ENCODE results near the gene CSK. TPM values are rescaled to one million over a fixed set of nuclear protein-coding genes. Genes with fewer than 3 reads are reported as not detected.

Gene CSK
- total and polyA plus RNA-seq, 2 experiments from 2014 or later = 11.0 to 18.0 TPM

- in situ Hi-C loops (cut with MboI) = no loop called here
- no peaks in the 10 kb centered on the region for H4K20me1 ChIP-seq (ENCODE audit: insufficient read depth)
- no peaks in the 10 kb centered on the region for H3K9me2 ChIP-seq (ENCODE audit: insufficient read depth)
- H3K36me3 ChIP-seq (ENCODE audit: low read depth) = no peaks in the 10 kb centered on the region
- no peak overlapping the region for H3K4me3 ChIP-seq
- TF ChIP-seq EZH2phosphoT487 (IDR thresholded peaks at IDR 0.05; ENCODE audit: insufficient read depth, low read depth) = no peak
- TF ChIP-seq EZH2 (IDR thresholded peaks at IDR 0.05; ENCODE audit: insufficient read depth, poor library complexity, severe bottlenecking) = no peak
- peaks cover 6% of the 10 kb centered on the region; the same call in 1 of the 2 replicates for H3F3A ChIP-seq (ENCODE audit: insufficient read depth)
- no peak overlapping the region for H3K27ac ChIP-seq
- H3K9ac ChIP-seq = no peak overlapping the region
- peaks cover 7% of the 10 kb centered on the region; the same call in 1 of the 2 replicates for H3K4me1 ChIP-seq (ENCODE audit: insufficient read depth)
- H3K79me2 ChIP-seq (ENCODE audit: insufficient read depth) = no peaks in the 10 kb centered on the region
- no peak overlapping the region for H3K4me2 ChIP-seq (ENCODE audit: unreplicated experiment)
- H3K9me3 ChIP-seq (ENCODE audit: low read depth) = no peaks in the 10 kb centered on the region
- no peak for DNase-seq
- H3K27me3 ChIP-seq (replicated peaks; ENCODE audit: insufficient read depth) = no peaks in the 10 kb centered on the region
- WGBS, 2 experiments (ENCODE audit: low coverage in 1 of 2, low lambda C conversion rate in 2 of 2, missing lambda C conversion rate in 2 of 2) = 69 to 70% methylated on average over 5 of the region's 5 CpGs
- H2AFZ ChIP-seq = no peak overlapping the region
Observed at GRCh38 chr15:74845208-74845568, 63.3 kb downstream of the CSK start.

GRCh38 chr15:74845581-74845980 lies 63.7 kb downstream of the CSK start:
- Histone ChIP-seq H3K27me3 (replicated peaks; ENCODE audit: insufficient read depth) (no peaks in the 10 kb centered on the region), H3K27ac (no peak overlapping the region), H3K4me2 (ENCODE audit: unreplicated experiment) (no peak overlapping the region), H3F3A (ENCODE audit: insufficient read depth) (peaks cover 6% of the 10 kb centered on the region; the same call in 1 of the 2 replicates), H3K79me2 (ENCODE audit: insufficient read depth) (no peaks in the 10 kb centered on the region), H2AFZ (no peak overlapping the region), H3K9me2 (ENCODE audit: insufficient read depth) (no peaks in the 10 kb centered on the region), H4K20me1 (ENCODE audit: insufficient read depth) (no peaks in the 10 kb centered on the region), H3K4me1 (ENCODE audit: insufficient read depth) (peaks cover 7% of the 10 kb centered on the region; the same call in 1 of the 2 replicates), H3K36me3 (ENCODE audit: low read depth) (no peaks in the 10 kb centered on the region), H3K9me3 (ENCODE audit: low read depth) (no peaks in the 10 kb centered on the region), H3K4me3 (no peak overlapping the region), H3K9ac (no peak overlapping the region)
- WGBS, 2 experiments (ENCODE audit: low coverage in 1 of 2, low lambda C conversion rate in 2 of 2, missing lambda C conversion rate in 2 of 2) = 93 to 100% methylated on average over 4 of the region's 4 CpGs
- no peak for DNase-seq
- in situ Hi-C loops (cut with MboI) = no loop called here
- TF ChIP-seq EZH2 (IDR thresholded peaks at IDR 0.05; ENCODE audit: insufficient read depth, poor library complexity, severe bottlenecking) = no peak
- TF ChIP-seq EZH2phosphoT487 (IDR thresholded peaks at IDR 0.05; ENCODE audit: insufficient read depth, low read depth) = no peak

DNA sequence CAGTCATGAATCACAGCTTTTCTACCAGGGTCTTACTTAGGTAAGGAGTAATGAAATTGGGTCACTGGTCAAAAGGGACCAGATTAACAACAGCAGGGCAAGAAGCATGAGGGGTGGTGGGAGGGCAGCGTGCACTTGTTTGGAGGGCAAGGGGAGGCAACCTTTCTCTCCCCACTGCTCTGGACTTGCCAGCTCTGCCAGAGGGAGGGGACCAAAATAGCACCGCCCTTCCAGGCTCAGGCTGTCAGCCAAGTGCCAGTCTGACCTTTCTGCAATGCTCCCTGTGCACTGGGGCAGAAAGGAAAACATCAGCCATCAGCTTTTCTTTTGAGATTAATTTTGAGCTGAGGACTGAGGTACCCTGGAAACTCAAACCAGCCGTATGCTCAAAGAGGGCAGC lies 65.6 kb downstream of the CSK start:
- Histone ChIP-seq H3F3A (ENCODE audit: insufficient read depth) (peaks cover 6% of the 10 kb centered on the region; the same call in 1 of the 2 replicates), H4K20me1 (ENCODE audit: insufficient read depth) (no peaks in the 10 kb centered on the region), H3K27ac (no peak overlapping the region), H3K9me3 (ENCODE audit: low read depth) (no peaks in the 10 kb centered on the region), H3K9ac (no peak overlapping the region), H3K36me3 (ENCODE audit: low read depth) (no peaks in the 10 kb centered on the region), H3K9me2 (ENCODE audit: insufficient read depth) (no peaks in the 10 kb centered on the region), H3K79me2 (ENCODE audit: insufficient read depth) (no peaks in the 10 kb centered on the region), H2AFZ (no peak overlapping the region), H3K4me3 (no peak overlapping the region), H3K4me1 (ENCODE audit: insufficient read depth) (peaks cover 4% of the 10 kb centered on the region; the same call in 1 of the 2 replicates), H3K4me2 (ENCODE audit: unreplicated experiment) (no peak overlapping the region), H3K27me3 (replicated peaks; ENCODE audit: insufficient read depth) (no peaks in the 10 kb centered on the region)
- no peak for DNase-seq
- in situ Hi-C loops (cut with MboI) = no loop called here
- 76 to 83% methylated on average over 3 of the region's 3 CpGs for WGBS, 2 experiments (ENCODE audit: low coverage in 1 of 2, low lambda C conversion rate in 2 of 2, missing lambda C conversion rate in 2 of 2)
- TF ChIP-seq EZH2 (IDR thresholded peaks at IDR 0.05; ENCODE audit: insufficient read depth, poor library complexity, severe bottlenecking) = no peak
- no peak for TF ChIP-seq EZH2phosphoT487 (IDR thresholded peaks at IDR 0.05; ENCODE audit: insufficient read depth, low read depth)

- H2AFZ ChIP-seq = no peak overlapping the region
- peaks cover 13% of the 10 kb centered on the region; the same call in 1 of the 2 replicates for H3K79me2 ChIP-seq (ENCODE audit: insufficient read depth)
- H4K20me1 ChIP-seq (ENCODE audit: insufficient read depth) = no peaks in the 10 kb centered on the region
- H3K4me3 ChIP-seq = no peak overlapping the region
- 78 to 85% methylated on average over 4 of the region's 4 CpGs for WGBS, 2 experiments (ENCODE audit: low coverage in 1 of 2, low lambda C conversion rate in 2 of 2, missing lambda C conversion rate in 2 of 2)
- no peak overlapping the region for H3K27ac ChIP-seq
- no peaks in the 10 kb centered on the region for H3K4me1 ChIP-seq (ENCODE audit: insufficient read depth)
- H3K27me3 ChIP-seq (replicated peaks; ENCODE audit: insufficient read depth) = no peaks in the 10 kb centered on the region
- H3K9ac ChIP-seq = no peak overlapping the region
- H3F3A ChIP-seq (ENCODE audit: insufficient read depth) = peaks cover 4% of the 10 kb centered on the region; the same call in 1 of the 2 replicates
- no peak for DNase-seq
- no peaks in the 10 kb centered on the region for H3K9me2 ChIP-seq (ENCODE audit: insufficient read depth)
- in situ Hi-C loops (cut with MboI) = no loop called here
- no peaks in the 10 kb centered on the region for H3K9me3 ChIP-seq (ENCODE audit: low read depth)
- H3K36me3 ChIP-seq (ENCODE audit: low read depth) = no peaks in the 10 kb centered on the region
- TF ChIP-seq EZH2 (IDR thresholded peaks at IDR 0.05; ENCODE audit: insufficient read depth, poor library complexity, severe bottlenecking) = no peak
- no peak for TF ChIP-seq EZH2phosphoT487 (IDR thresholded peaks at IDR 0.05; ENCODE audit: insufficient read depth, low read depth)
- no peak overlapping the region for H3K4me2 ChIP-seq (ENCODE audit: unreplicated experiment)
Observed at GRCh38 chr15:74850393-74850792, 68.5 kb downstream of the CSK start.

- Histone ChIP-seq H3K36me3 (ENCODE audit: low read depth) (no peaks in the 10 kb centered on the region), H4K20me1 (ENCODE audit: insufficient read depth) (no peaks in the 10 kb centered on the region), H3K79me2 (ENCODE audit: insufficient read depth) (peaks cover 28% of the 10 kb centered on the region), H3F3A (ENCODE audit: insufficient read depth) (no peaks in the 10 kb centered on the region), H3K4me1 (ENCODE audit: insufficient read depth) (no peaks in the 10 kb centered on the region), H3K27me3 (replicated peaks; ENCODE audit: insufficient read depth) (no peaks in the 10 kb centered on the region), H3K9me2 (ENCODE audit: insufficient read depth) (no peaks in the 10 kb centered on the region), H3K9me3 (ENCODE audit: low read depth) (no peaks in the 10 kb centered on the region), H3K27ac (no peak overlapping the region), H3K4me2 (ENCODE audit: unreplicated experiment) (no peak overlapping the region), H3K4me3 (no peak overlapping the region), H2AFZ (no peak overlapping the region), H3K9ac (no peak overlapping the region)
- 97 to 100% methylated on average over 7 of the region's 7 CpGs for WGBS, 2 experiments (ENCODE audit: low coverage in 1 of 2, low lambda C conversion rate in 2 of 2, missing lambda C conversion rate in 2 of 2)
- DNase-seq = no peak
- in situ Hi-C loops (cut with MboI) = no loop called here
- TF ChIP-seq EZH2phosphoT487 (IDR thresholded peaks at IDR 0.05; ENCODE audit: insufficient read depth, low read depth) (no peak), EZH2 (IDR thresholded peaks at IDR 0.05; ENCODE audit: insufficient read depth, poor library complexity, severe bottlenecking) (no peak)
Observed at GRCh38 chr15:74851960-74852359, 70.1 kb downstream of the CSK start.

Small RNA genes within 50 kb of the gene (microRNA-seq; reads per million reads assigned to microRNA genes)
- not detected for gene MIR4513 (ENCODE audit: borderline number of aligned reads)
- not detected for gene MIR6882 (ENCODE audit: borderline number of aligned reads)

Small RNA genes within 50 kb of the gene (small RNA-seq; reads per million reads assigned to genes)
- gene CPLX3 (ENCODE audit: low read depth, low replicate concordance) (not detected), gene MIR4513 (ENCODE audit: low read depth, low replicate concordance) (not detected), gene MIR6882 (ENCODE audit: low read depth, low replicate concordance) (not detected)

Other genes starting within 250 kb of the CSK start
- gene ARID3B, start 240.9 kb upstream of the CSK start, total RNA-seq (2014; rRNA removed; shearing (Covaris generic)) = 2.3 and 4.9 TPM in 2 replicates
- 2.1 and 2.4 TPM in 2 replicates for gene ARID3B, start 240.9 kb upstream of the CSK start, polyA plus RNA-seq (2016; fragmentation: Nextera tagmentation; extraction: Ambion mirVana)
- gene CLK3, start 166.2 kb upstream of the CSK start, total RNA-seq (2014; rRNA removed; shearing (Covaris generic)) = 67.2 and 67.9 TPM in 2 replicates
- 40.4 and 41.9 TPM in 2 replicates for gene CLK3, start 166.2 kb upstream of the CSK start, polyA plus RNA-seq (2016; fragmentation: Nextera tagmentation; extraction: Ambion mirVana)
- gene EDC3, start 86.1 kb upstream of the CSK start, total RNA-seq (2014; rRNA removed; shearing (Covaris generic)) = 13.9 and 15.0 TPM in 2 replicates
- 21.8 and 24.3 TPM in 2 replicates for gene EDC3, start 86.1 kb upstream of the CSK start, polyA plus RNA-seq (2016; fragmentation: Nextera tagmentation; extraction: Ambion mirVana)
- not detected in 2 replicates for gene CYP1A1, start 56.6 kb upstream of the CSK start, total RNA-seq (2014; rRNA removed; shearing (Covaris generic))
- gene CYP1A1, start 56.6 kb upstream of the CSK start, polyA plus RNA-seq (2016; fragmentation: Nextera tagmentation; extraction: Ambion mirVana) = not detected in 2 replicates
- gene CYP1A2, start 33.2 kb upstream of the CSK start, total RNA-seq (2014; rRNA removed; shearing (Covaris generic)) = not detected in 2 replicates
- not detected in 2 replicates for gene CYP1A2, start 33.2 kb upstream of the CSK start, polyA plus RNA-seq (2016; fragmentation: Nextera tagmentation; extraction: Ambion mirVana)
- not detected in 2 replicates for gene LMAN1L, start 30.8 kb downstream of the CSK start, total RNA-seq (2014; rRNA removed; shearing (Covaris generic))
- not detected in 2 replicates for gene LMAN1L, start 30.8 kb downstream of the CSK start, polyA plus RNA-seq (2016; fragmentation: Nextera tagmentation; extraction: Ambion mirVana)
- gene CPLX3, start 44.5 kb downstream of the CSK start, total RNA-seq (2014; rRNA removed; shearing (Covaris generic)) = not detected in 2 replicates
- gene CPLX3, start 44.5 kb downstream of the CSK start, polyA plus RNA-seq (2016; fragmentation: Nextera tagmentation; extraction: Ambion mirVana) = not detected in 2 replicates
- 29.1 and 30.3 TPM in 2 replicates for gene ULK3, start 61.1 kb downstream of the CSK start, total RNA-seq (2014; rRNA removed; shearing (Covaris generic))
- 14.0 and 14.6 TPM in 2 replicates for gene ULK3, start 61.1 kb downstream of the CSK start, polyA plus RNA-seq (2016; fragmentation: Nextera tagmentation; extraction: Ambion mirVana)
- 28.7 and 49.2 TPM in 2 replicates for gene SCAMP2, start 91.3 kb downstream of the CSK start, total RNA-seq (2014; rRNA removed; shearing (Covaris generic))
- gene SCAMP2, start 91.3 kb downstream of the CSK start, polyA plus RNA-seq (2016; fragmentation: Nextera tagmentation; extraction: Ambion mirVana) = 83.0 and 86.2 TPM in 2 replicates
- 79.0 and 85.2 TPM in 2 replicates for gene MPI, start 108.0 kb downstream of the CSK start, total RNA-seq (2014; rRNA removed; shearing (Covaris generic))
- 34.8 and 41.2 TPM in 2 replicates for gene MPI, start 108.0 kb downstream of the CSK start, polyA plus RNA-seq (2016; fragmentation: Nextera tagmentation; extraction: Ambion mirVana)
- gene FAM219B, start 124.8 kb downstream of the CSK start, total RNA-seq (2014; rRNA removed; shearing (Covaris generic)) = 64.1 and 78.6 TPM in 2 replicates
- 38.1 and 39.6 TPM in 2 replicates for gene FAM219B, start 124.8 kb downstream of the CSK start, polyA plus RNA-seq (2016; fragmentation: Nextera tagmentation; extraction: Ambion mirVana)
- gene COX5A, start 156.0 kb downstream of the CSK start, total RNA-seq (2014; rRNA removed; shearing (Covaris generic)) = 48.2 and 65.3 TPM in 2 replicates
- gene COX5A, start 156.0 kb downstream of the CSK start, polyA plus RNA-seq (2016; fragmentation: Nextera tagmentation; extraction: Ambion mirVana) = 315 and 321 TPM in 2 replicates
- gene RPP25, start 174.7 kb downstream of the CSK start, total RNA-seq (2014; rRNA removed; shearing (Covaris generic)) = 4.0 and 4.5 TPM in 2 replicates
- gene RPP25, start 174.7 kb downstream of the CSK start, polyA plus RNA-seq (2016; fragmentation: Nextera tagmentation; extraction: Ambion mirVana) = 3.4 and 3.6 TPM in 2 replicates
- gene SCAMP5, start 213.5 kb downstream of the CSK start, total RNA-seq (2014; rRNA removed; shearing (Covaris generic)) = 1.0 and 4.0 TPM in 2 replicates
- 0.23 TPM in 1 of 2 replicates, not detected in the other for gene SCAMP5, start 213.5 kb downstream of the CSK start, polyA plus RNA-seq (2016; fragmentation: Nextera tagmentation; extraction: Ambion mirVana)
- 11.3 and 20.0 TPM in 2 replicates for gene PPCDC, start 241.5 kb downstream of the CSK start, total RNA-seq (2014; rRNA removed; shearing (Covaris generic))
- gene PPCDC, start 241.5 kb downstream of the CSK start, polyA plus RNA-seq (2016; fragmentation: Nextera tagmentation; extraction: Ambion mirVana) = 9.0 and 11.0 TPM in 2 replicates

Data from GM23248 (cell line).